Measurements from ENCODE around the gene CCDC61.

The CCDC61 gene

GRCh38 chr19:45973553-45974338 is 21.5 kb upstream of the CCDC61 start, which contains the start of gene NOVA2:
NOVA2 (minus strand) TSS chr19:45973865; CDS start chr19:45973351, 514 bp downstream.
- no peak for FAIRE-seq

GRCh38 chr19:45975306-45976070 is 19.8 kb upstream of the CCDC61 start:
- no peak for FAIRE-seq

- FAIRE-seq, result no peak
Measured at GRCh38 chr19:45976178-45976577, 19.1 kb upstream of the CCDC61 start.

GRCh38 chr19:45978156-45978555 is 17.1 kb upstream of the CCDC61 start:
- FAIRE-seq, result no peak

- FAIRE-seq, result no peak
Measured at GRCh38 chr19:45981350-45981749, 13.9 kb upstream of the CCDC61 start.

GRCh38 chr19:45985321-45985720 is 9.9 kb upstream of the CCDC61 start:
- FAIRE-seq, result no peak

- FAIRE-seq, result no peak
Measured at GRCh38 chr19:45990113-45990728, 5.0 kb upstream of the CCDC61 start.

- no peak for FAIRE-seq
Measured at GRCh38 chr19:45994456-45994997, 740 bp upstream of the CCDC61 start.

GRCh38 chr19:45995715-45996385 is 583 bp downstream of the CCDC61 start:
- no peak for FAIRE-seq

- no peak for FAIRE-seq
Measured at GRCh38 chr19:45996933-45997332, 1.7 kb downstream of the CCDC61 start.

GRCh38 chr19:45998834-45999233 is 3.6 kb downstream of the CCDC61 start:
- FAIRE-seq, result no peak

- FAIRE-seq, result no peak
Measured at GRCh38 chr19:45999653-46000121, 4.4 kb downstream of the CCDC61 start.

GRCh38 chr19:46000491-46001246 is 5.4 kb downstream of the CCDC61 start:
- FAIRE-seq, result no peak

- FAIRE-seq, result no peak
Measured at GRCh38 chr19:46002678-46003275, 7.5 kb downstream of the CCDC61 start.

GRCh38 chr19:46006411-46006810 is 11.1 kb downstream of the CCDC61 start:
- no peak for FAIRE-seq

GRCh38 chr19:46009530-46010510 is 14.6 kb downstream of the CCDC61 start:
- no peak for FAIRE-seq

GRCh38 chr19:46014534-46014933 is 19.3 kb downstream of the CCDC61 start:
- no peak for FAIRE-seq

GRCh38 chr19:46014941-46015686 is 19.8 kb downstream of the CCDC61 start:
- no peak for FAIRE-seq

All from colon (tissue), 2 donors.